DND-41 (cell line): ENCODE measurements around the gene IKZF2.

Experiments used
- CTCF ChIP-seq: IDR thresholded peaks from 2 replicates; pipeline ENCODE4 v1.5.1; 2012; ENCODE audit warnings: borderline replicate concordance, low read length, moderate library complexity, mild to moderate bottlenecking; ENCODE audit not compliant: poor library complexity, severe bottlenecking; ENCODE audit errors: extremely low read depth
- EZH2 ChIP-seq: IDR thresholded peaks from 3 replicates; pipeline ENCODE4 v1.6.1; 2012; ENCODE audit warnings: borderline replicate concordance, low read depth, mild to moderate bottlenecking, moderate library complexity, low read length, inconsistent platforms; ENCODE audit not compliant: severe bottlenecking

GRCh38 chr2:213166109-213166508 lies 14.7 kb upstream of the IKZF2 start:
- TF ChIP-seq CTCF (no peak), EZH2 (no peak)
